ENCODE data around the gene KCNMA1.

Gene KCNMA1

DNA sequence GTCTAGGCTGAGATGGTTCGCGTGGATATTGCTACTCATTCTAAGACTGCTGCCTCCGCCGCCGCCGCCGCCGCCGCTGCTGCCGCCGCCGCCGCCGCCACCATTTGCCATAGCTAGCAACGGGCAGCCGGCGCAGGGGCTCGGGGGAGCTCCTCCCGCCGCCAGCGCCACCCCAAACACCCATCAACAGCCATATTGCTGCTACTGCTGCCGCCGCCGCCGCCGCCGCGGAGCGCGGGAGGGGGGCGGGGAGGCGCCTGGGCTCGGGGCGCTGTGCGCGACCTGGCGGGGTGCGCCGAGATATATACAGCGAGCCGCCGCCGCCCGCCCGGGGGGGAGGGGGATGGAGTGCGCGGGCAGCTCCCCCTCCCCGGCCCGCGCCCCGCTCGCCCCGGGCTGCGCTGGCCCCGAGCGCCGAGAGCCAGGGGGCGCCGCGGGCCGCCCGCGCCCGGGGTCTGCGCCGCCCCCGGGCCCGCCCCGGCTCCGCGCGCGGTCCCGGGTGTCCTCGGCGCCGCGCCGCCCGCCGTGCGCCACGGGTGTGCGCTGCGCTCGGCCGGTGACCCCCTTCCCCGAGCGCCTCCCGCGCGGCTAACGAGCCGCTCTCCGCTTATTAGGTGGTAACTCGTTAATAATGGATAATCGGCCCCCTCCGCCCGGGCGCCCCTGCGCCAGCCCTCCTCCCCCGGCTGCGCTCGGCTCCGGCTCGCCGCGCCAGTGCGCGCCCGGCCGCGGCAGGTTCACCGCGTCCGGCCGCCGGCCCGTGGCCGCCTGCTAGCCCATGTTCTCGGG, at the start of gene KCNMA1:
Gene KCNMA1 (minus strand): TSS at position 277 of the 789 bp plus-strand sequence.
- peak within 1 kb of the TSS; percentile 48 for H3K27ac ChIP-seq
- TF ChIP-seq CTCF (IDR thresholded peaks at IDR 0.05) (no peak), ZFX (IDR thresholded peaks at IDR 0.05; ENCODE audit: borderline replicate concordance) (no peak)

DNA sequence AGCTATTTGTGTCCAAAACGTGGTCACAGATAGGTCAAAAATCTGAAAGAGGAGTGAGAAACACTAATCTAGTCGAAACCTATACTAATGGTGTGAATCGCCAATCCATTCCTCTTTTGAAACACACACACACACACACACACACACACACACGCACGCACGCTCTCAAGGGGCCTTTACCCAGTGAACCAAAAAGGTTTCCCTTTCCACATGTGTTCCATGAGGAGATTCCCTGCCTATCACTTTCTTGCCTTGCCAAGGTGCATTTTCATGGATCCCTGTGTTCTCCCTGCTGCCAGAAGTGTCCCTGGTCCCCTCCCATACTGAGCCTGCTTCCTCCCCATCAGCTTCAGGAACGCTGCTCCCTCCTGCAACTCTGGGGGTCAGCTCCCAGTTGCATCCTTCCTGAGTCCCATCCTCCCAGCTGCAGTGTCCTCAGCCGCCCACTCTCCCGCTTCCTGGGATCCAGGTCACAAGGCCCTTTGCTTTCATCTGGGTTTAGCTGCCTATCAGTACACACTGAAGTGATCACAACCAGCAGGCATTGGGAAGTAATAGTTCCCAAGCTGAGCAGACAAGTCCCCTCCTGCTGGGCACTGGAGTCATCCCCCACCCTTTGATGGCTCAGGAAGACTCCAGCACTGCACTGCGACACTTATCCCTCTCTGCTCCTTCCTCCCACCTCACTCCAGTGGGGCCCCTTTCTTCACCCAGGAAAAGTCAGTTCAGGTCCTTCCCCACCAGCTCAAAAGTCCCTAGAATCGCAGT, 49.2 kb upstream of the KCNMA1 start:
- no peak overlapping the region for H3K27ac ChIP-seq
- TF ChIP-seq CTCF (IDR thresholded peaks at IDR 0.05): no peak
- no peak for TF ChIP-seq ZFX (IDR thresholded peaks at IDR 0.05; ENCODE audit: borderline replicate concordance)

DNA sequence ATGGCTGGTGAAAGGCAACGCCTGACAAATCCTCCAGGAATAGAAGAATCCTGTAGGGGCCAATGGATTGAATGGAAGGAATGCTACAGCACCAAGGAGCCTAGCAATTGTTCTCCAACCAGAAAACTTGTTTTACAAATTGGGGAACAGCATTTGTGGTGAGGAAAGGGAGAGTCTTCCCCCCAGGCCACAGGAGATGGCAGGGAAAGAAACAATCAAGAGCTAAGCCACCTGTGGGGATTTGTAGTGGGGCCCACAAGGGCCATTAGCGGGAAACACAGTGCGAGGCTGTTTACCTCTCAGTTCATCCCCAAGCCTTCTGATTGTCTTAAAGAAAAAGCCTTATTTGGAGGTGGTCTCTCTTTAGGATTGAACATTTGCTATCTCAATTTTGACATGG, 48.5 kb upstream of the KCNMA1 start:
- no peak for TF ChIP-seq CTCF (IDR thresholded peaks at IDR 0.05)
- no peak for TF ChIP-seq ZFX (IDR thresholded peaks at IDR 0.05; ENCODE audit: borderline replicate concordance)
- H3K27ac ChIP-seq: no peak overlapping the region

DNA sequence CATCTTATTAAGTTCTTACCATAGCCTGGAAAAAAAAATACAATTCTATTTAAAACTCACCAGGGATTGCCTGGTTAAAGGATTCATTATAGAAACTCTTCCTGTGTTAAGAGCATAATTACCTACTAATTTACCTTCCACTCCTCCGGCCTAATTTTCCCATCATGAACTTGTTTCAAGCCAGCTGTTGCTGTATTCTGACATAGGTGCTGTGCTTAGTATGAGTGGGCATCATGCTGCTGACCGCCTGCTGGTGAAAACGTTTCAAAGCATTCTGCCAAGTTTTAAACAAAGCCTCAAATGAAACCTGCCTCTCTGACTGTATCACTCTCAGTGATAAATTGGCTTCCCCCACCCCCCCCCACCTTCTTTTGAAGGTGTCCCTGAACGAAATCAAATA, 47.8 kb upstream of the KCNMA1 start:
- H3K27ac ChIP-seq: no peak overlapping the region
- no peak for TF ChIP-seq CTCF (IDR thresholded peaks at IDR 0.05)
- no peak for TF ChIP-seq ZFX (IDR thresholded peaks at IDR 0.05; ENCODE audit: borderline replicate concordance)

- peak overlapping the region; percentile 40 for H3K27ac ChIP-seq
These were observed 45.5 kb upstream of the KCNMA1 start for GRCh38 chr10:77683088-77683432.

GRCh38 chr10:77682393-77683087, 44.9 kb upstream of the KCNMA1 start:
- no peak for TF ChIP-seq CTCF (IDR thresholded peaks at IDR 0.05)
- no peak for TF ChIP-seq ZFX (IDR thresholded peaks at IDR 0.05; ENCODE audit: borderline replicate concordance)
- H3K27ac ChIP-seq: peak overlapping the region; percentile 40

- H3K27ac ChIP-seq: no peak overlapping the region
- TF ChIP-seq ZFX (IDR thresholded peaks at IDR 0.05; ENCODE audit: borderline replicate concordance) (no peak), CTCF (IDR thresholded peaks at IDR 0.05) (no peak)
These were observed 44.2 kb upstream of the KCNMA1 start for GRCh38 chr10:77681839-77682238.

All from 22Rv1 (cell line).